ENCODE results near the gene KRT13.

KRT13 gene

GRCh38 chr17:41540921-41541625 is 35.7 kb upstream of the KRT13 start:
- TF ChIP-seq CTCF (conservative IDR thresholded peaks at IDR 0.05), result no peak
- peak overlapping the region; percentile 66; the same call in 1 of the 2 replicates for H3K27ac ChIP-seq

- peak overlapping the region; percentile 66; the same call in 1 of the 2 replicates for H3K27ac ChIP-seq
Measured at GRCh38 chr17:41539979-41540701, 34.7 kb upstream of the KRT13 start.

GRCh38 chr17:41539071-41539492 is 33.7 kb upstream of the KRT13 start:
- peak overlapping the region; percentile 66 for H3K27ac ChIP-seq
- TF ChIP-seq CTCF (conservative IDR thresholded peaks at IDR 0.05), result no peak

More at GRCh38 chr17:41539979-41540701, 34.7 kb upstream of the KRT13 start:
- TF ChIP-seq CTCF (conservative IDR thresholded peaks at IDR 0.05), result no peak

- TF ChIP-seq CTCF (conservative IDR thresholded peaks at IDR 0.05), result no peak
- H3K27ac ChIP-seq, result peak overlapping the region; percentile 66
Measured at GRCh38 chr17:41538565-41538991, 33.2 kb upstream of the KRT13 start.

- peak overlapping the region; percentile 66; the same call in 1 of the 2 replicates for H3K27ac ChIP-seq
- TF ChIP-seq CTCF (conservative IDR thresholded peaks at IDR 0.05), result no peak
Measured at GRCh38 chr17:41537990-41538389, 32.6 kb upstream of the KRT13 start.

- H3K27ac ChIP-seq, result peak overlapping the region; percentile 66; the same call in 1 of the 2 replicates
- TF ChIP-seq CTCF (conservative IDR thresholded peaks at IDR 0.05), result no peak
Measured at GRCh38 chr17:41537614-41537954, 32.2 kb upstream of the KRT13 start.

GRCh38 chr17:41536741-41537613 is 31.6 kb upstream of the KRT13 start:
- H3K27ac ChIP-seq, result peak overlapping the region; percentile 66

More at GRCh38 chr17:41536741-41537613, 31.6 kb upstream of the KRT13 start:
- TF ChIP-seq CTCF (conservative IDR thresholded peaks at IDR 0.05), result no peak
